K562 (cell line): Measurements from ENCODE around the gene REEP2. TPM values are rescaled to one million over a fixed set of nuclear protein-coding genes. Genes with fewer than 3 reads are reported as not detected.
"Not testable (repeated sequence)": the region's sequence is repeated elsewhere in the genome, so short reads cannot be mapped to it uniquely, and the experiment has no call there.

Source experiments
- ATF1 ChIP-seq, 2 experiments: fragments of 450-650 bp in 1 of 2; IDR thresholded peaks; 2 replicates each; pipeline ENCODE4 v1.6.1; 2016; ENCODE audit warnings: missing compliant biosample characterization in 1 of 2, missing genetic modification characterization in 1 of 2
- CREM ChIP-seq: IDR thresholded peaks from 2 replicates; pipeline ENCODE4 v1.6.1; 2014; ENCODE audit warnings: antibody characterized with exemption, low read depth
- RAD21 ChIP-seq, 2 experiments: fragments of 250-450 bp in 1 of 2; fragments of 450-650 bp in 1 of 2; sonication (Bioruptor Pico) in 1 of 2; formaldehyde crosslinking in 1 of 2; IDR thresholded peaks in 1 of 2; conservative IDR thresholded peaks in 1 of 2; 2 replicates each; pipeline versions ENCODE4 v1.4.0 to v1.8.0; 2020 to 2022; ENCODE audit warnings: mild to moderate bottlenecking in 2 of 2, moderate library complexity in 1 of 2
- ZEB2 ChIP-seq: fragments of 450-650 bp; IDR thresholded peaks from 2 replicates; pipeline ENCODE4 v1.6.1; 2016
- polyA plus RNA-seq, 8 experiments: library from polyadenylated mRNA; depleted of rRNA in 4 of 8; stranded (reverse) in 5 of 8; unstranded in 3 of 8; fragments of >200 nt; fragmentation: Nextera tagmentation in 2 of 8; fragmentation: Illumina TruSeq in 1 of 8; extraction: Ambion mirVana in 2 of 8; extraction: Trizol in 1 of 8; gene quantifications; 2 replicates each; pipeline versions ENCODE4 v1.2.1 to v1.2.3, GENCODE V29; 2011 to 2014; ENCODE audit warnings: inconsistent platforms in 1 of 8, missing spikeins in 1 of 8
- total RNA-seq, 7 experiments: library from RNA; depleted of rRNA in 6 of 7; stranded (reverse); fragments of >200 nt in 6 of 7; fragmentation: Illumina TruSeq in 2 of 7; extraction: Trizol in 2 of 7; gene quantifications; 2 replicates each; pipeline versions ENCODE4 v1.2.1 to v1.2.3, GENCODE V29; 2011 to 2021; ENCODE audit warnings: low replicate concordance in 1 of 7
- TF ChIP-seq, protein P1 (sequence below): sonication (generic); formaldehyde crosslinking; IDR thresholded peaks from 2 replicates; pipeline ENCODE4 v1.8.1; 2023; ENCODE audit warnings: mild to moderate bottlenecking, missing genetic modification reagents
- TF ChIP-seq, protein P2 (sequence below): IDR thresholded peaks from 2 replicates; pipeline ENCODE4 v1.6.1; 2011; ENCODE audit warnings: borderline replicate concordance, low read depth, mild to moderate bottlenecking, moderate library complexity, low read length; ENCODE audit not compliant: insufficient read depth, poor library complexity, severe bottlenecking
- TF ChIP-seq, protein P3 (sequence below): sonication (generic); formaldehyde crosslinking; IDR thresholded peaks from 2 replicates; pipeline ENCODE4 v1.8.0; 2022; ENCODE audit warnings: missing genetic modification reagents, mild to moderate bottlenecking, moderate library complexity, borderline replicate concordance
- TF ChIP-seq, protein P4 (sequence below), 3 experiments: IDR thresholded peaks in 2 of 3; conservative IDR thresholded peaks in 1 of 3; 2 replicates each; pipeline ENCODE4 v1.5.1; 2011 to 2012; ENCODE audit warnings: low read length in 3 of 3, mild to moderate bottlenecking in 3 of 3, control low read depth in 2 of 3, improper control_type of control experiment in 1 of 3, inconsistent platforms in 1 of 3, low read depth in 1 of 3, mixed read lengths in 1 of 3, moderate library complexity in 1 of 3; ENCODE audit not compliant: insufficient read depth in 2 of 3
- TF ChIP-seq, protein P5 (sequence below): fragments of 450-650 bp; IDR thresholded peaks from 2 replicates; pipeline ENCODE4 v1.6.1; 2016; ENCODE audit warnings: mild to moderate bottlenecking

The REEP2 gene
- total and polyA plus RNA-seq, 9 of the 15 experiments (the other 6 are each of a cell fraction or from before 2014, with no cell fraction given): 0.03 to 1.1 (median 0.12) TPM; not detected in 1

- TF ChIP-seq, protein P1, sequence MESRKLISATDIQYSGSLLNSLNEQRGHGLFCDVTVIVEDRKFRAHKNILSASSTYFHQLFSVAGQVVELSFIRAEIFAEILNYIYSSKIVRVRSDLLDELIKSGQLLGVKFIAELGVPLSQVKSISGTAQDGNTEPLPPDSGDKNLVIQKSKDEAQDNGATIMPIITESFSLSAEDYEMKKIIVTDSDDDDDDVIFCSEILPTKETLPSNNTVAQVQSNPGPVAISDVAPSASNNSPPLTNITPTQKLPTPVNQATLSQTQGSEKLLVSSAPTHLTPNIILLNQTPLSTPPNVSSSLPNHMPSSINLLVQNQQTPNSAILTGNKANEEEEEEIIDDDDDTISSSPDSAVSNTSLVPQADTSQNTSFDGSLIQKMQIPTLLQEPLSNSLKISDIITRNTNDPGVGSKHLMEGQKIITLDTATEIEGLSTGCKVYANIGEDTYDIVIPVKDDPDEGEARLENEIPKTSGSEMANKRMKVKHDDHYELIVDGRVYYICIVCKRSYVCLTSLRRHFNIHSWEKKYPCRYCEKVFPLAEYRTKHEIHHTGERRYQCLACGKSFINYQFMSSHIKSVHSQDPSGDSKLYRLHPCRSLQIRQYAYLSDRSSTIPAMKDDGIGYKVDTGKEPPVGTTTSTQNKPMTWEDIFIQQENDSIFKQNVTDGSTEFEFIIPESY: peak; percentile 94
- TF ChIP-seq, protein P2, sequence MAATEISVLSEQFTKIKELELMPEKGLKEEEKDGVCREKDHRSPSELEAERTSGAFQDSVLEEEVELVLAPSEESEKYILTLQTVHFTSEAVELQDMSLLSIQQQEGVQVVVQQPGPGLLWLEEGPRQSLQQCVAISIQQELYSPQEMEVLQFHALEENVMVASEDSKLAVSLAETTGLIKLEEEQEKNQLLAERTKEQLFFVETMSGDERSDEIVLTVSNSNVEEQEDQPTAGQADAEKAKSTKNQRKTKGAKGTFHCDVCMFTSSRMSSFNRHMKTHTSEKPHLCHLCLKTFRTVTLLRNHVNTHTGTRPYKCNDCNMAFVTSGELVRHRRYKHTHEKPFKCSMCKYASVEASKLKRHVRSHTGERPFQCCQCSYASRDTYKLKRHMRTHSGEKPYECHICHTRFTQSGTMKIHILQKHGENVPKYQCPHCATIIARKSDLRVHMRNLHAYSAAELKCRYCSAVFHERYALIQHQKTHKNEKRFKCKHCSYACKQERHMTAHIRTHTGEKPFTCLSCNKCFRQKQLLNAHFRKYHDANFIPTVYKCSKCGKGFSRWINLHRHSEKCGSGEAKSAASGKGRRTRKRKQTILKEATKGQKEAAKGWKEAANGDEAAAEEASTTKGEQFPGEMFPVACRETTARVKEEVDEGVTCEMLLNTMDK: peak; percentile 19
- TF ChIP-seq, protein P3, sequence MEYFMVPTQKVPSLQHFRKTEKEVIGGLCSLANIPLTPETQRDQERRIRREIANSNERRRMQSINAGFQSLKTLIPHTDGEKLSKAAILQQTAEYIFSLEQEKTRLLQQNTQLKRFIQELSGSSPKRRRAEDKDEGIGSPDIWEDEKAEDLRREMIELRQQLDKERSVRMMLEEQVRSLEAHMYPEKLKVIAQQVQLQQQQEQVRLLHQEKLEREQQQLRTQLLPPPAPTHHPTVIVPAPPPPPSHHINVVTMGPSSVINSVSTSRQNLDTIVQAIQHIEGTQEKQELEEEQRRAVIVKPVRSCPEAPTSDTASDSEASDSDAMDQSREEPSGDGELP: peak; percentile 25; the same call in 1 of the 2 replicates
- TF ChIP-seq CREM (peak; percentile 77), ZEB2 (0 out of 2 replicates have a peak, but pooled peaks have one; percentile 30), RAD21 (CRISPR knock-in tag; conservative IDR thresholded peaks at IDR 0.05 in 1 of 2, IDR thresholded peaks at IDR 0.05 in 1 of 2) (peak; percentile 63 to 84), ATF1 (tag; IDR thresholded peaks at IDR 0.05) (peak; percentile 72)
- TF ChIP-seq, protein P4, sequence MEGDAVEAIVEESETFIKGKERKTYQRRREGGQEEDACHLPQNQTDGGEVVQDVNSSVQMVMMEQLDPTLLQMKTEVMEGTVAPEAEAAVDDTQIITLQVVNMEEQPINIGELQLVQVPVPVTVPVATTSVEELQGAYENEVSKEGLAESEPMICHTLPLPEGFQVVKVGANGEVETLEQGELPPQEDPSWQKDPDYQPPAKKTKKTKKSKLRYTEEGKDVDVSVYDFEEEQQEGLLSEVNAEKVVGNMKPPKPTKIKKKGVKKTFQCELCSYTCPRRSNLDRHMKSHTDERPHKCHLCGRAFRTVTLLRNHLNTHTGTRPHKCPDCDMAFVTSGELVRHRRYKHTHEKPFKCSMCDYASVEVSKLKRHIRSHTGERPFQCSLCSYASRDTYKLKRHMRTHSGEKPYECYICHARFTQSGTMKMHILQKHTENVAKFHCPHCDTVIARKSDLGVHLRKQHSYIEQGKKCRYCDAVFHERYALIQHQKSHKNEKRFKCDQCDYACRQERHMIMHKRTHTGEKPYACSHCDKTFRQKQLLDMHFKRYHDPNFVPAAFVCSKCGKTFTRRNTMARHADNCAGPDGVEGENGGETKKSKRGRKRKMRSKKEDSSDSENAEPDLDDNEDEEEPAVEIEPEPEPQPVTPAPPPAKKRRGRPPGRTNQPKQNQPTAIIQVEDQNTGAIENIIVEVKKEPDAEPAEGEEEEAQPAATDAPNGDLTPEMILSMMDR (IDR thresholded peaks at IDR 0.05 in 2 of 3, conservative IDR thresholded peaks at IDR 0.05 in 1 of 3; ENCODE audit: insufficient read depth in 2 of 3, low read depth in 1 of 3, low read length in 3 of 3): peak; percentile 50 to 58 (median 57)
- TF ChIP-seq, protein P5, sequence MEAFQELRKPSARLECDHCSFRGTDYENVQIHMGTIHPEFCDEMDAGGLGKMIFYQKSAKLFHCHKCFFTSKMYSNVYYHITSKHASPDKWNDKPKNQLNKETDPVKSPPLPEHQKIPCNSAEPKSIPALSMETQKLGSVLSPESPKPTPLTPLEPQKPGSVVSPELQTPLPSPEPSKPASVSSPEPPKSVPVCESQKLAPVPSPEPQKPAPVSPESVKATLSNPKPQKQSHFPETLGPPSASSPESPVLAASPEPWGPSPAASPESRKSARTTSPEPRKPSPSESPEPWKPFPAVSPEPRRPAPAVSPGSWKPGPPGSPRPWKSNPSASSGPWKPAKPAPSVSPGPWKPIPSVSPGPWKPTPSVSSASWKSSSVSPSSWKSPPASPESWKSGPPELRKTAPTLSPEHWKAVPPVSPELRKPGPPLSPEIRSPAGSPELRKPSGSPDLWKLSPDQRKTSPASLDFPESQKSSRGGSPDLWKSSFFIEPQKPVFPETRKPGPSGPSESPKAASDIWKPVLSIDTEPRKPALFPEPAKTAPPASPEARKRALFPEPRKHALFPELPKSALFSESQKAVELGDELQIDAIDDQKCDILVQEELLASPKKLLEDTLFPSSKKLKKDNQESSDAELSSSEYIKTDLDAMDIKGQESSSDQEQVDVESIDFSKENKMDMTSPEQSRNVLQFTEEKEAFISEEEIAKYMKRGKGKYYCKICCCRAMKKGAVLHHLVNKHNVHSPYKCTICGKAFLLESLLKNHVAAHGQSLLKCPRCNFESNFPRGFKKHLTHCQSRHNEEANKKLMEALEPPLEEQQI: 0 out of 2 replicates have a peak, but pooled peaks have one; percentile 24
- not testable (repeated sequence) for TF ChIP-seq ATF1 (CRISPR knock-in tag; IDR thresholded peaks at IDR 0.05)
Observed at GRCh38 chr5:138410996-138411640, 27.7 kb upstream of the REEP2 start (continued).
